Endothelial cell of umbilical vein (primary cell): Measurements from ENCODE around the gene SDHB. TPM values are rescaled to one million over a fixed set of nuclear protein-coding genes. Genes with fewer than 3 reads are reported as not detected.

Experiments used
- BruUV-seq: library from RNA; stranded (reverse); fragments of 400-500 nt; replicated peaks from 2 replicates; lab custom pipeline; 2021; lab: Mats Ljungman, UMichigan
- CTCF ChIA-PET: fragments of 300-600, 350-600 bp; sonication (Branson Sonifier 250); formaldehyde crosslinking; loops from one replicate; lab custom pipeline; 2021; ENCODE audit warnings: antibody characterized with exemption, inconsistent platforms; lab: Charles Lee
- POLR2A ChIA-PET: fragments of 300-600, 350-600 bp; sonication (Branson Sonifier 250); formaldehyde crosslinking; loops from one replicate; lab custom pipeline; 2021; ENCODE audit warnings: antibody characterized with exemption, inconsistent platforms; lab: Charles Lee
- DNase-seq: peaks from one replicate; pipeline ENCODE4 v3.0.0-alpha.2; 2011; ENCODE audit warnings: low read depth, low spot score
- FAIRE-seq: peaks from 2 replicates; lab custom pipeline; 2011; peaks lifted over from hg19 to GRCh38; lab: Jason Lieb, UNC
- H2AFZ ChIP-seq: 2 replicates; pipeline ENCODE4 v1.6.0; 2012; ENCODE audit warnings: low read depth, low read length, control low read depth, inconsistent platforms
- H3K27ac ChIP-seq: 2 replicates; pipeline ENCODE4 v1.5.1; 2011; ENCODE audit warnings: low read depth, mild to moderate bottlenecking, control low read depth, low read length, moderate library complexity; ENCODE audit not compliant: insufficient read depth
- H3K27me3 ChIP-seq, 2 experiments: 2 replicates each; pipeline versions ENCODE4 v1.6.0 to v1.6.1; 2011; ENCODE audit warnings: low read length in 2 of 2, mixed read lengths in 1 of 2; ENCODE audit not compliant: control insufficient read depth in 2 of 2, insufficient read depth in 2 of 2
- H3K36me3 ChIP-seq, 2 experiments: 2 replicates in 1 of 2; 3 replicates in 1 of 2; pipeline ENCODE4 v1.5.1; 2011; ENCODE audit warnings: low read length in 2 of 2, mild to moderate bottlenecking in 1 of 2, moderate library complexity in 1 of 2; ENCODE audit not compliant: control insufficient read depth in 2 of 2, insufficient read depth in 2 of 2; ENCODE audit errors: extremely low read depth in 1 of 2
- H3K4me1 ChIP-seq: 3 replicates; pipeline ENCODE4 v1.5.1; 2011; ENCODE audit warnings: mild to moderate bottlenecking, low read length; ENCODE audit not compliant: control insufficient read depth, insufficient read depth; ENCODE audit errors: extremely low read depth
- H3K4me2 ChIP-seq: 2 replicates; pipeline ENCODE4 v1.6.1; 2011; ENCODE audit warnings: low read length, control low read depth, mixed read lengths; ENCODE audit not compliant: insufficient read depth
- H3K4me3 ChIP-seq, 3 experiments: fragments of 200-600 bp in 1 of 3; sonication (generic), shearing (Covaris generic) in 1 of 3; replicated peaks in 1 of 3; 2 replicates each; pipeline ENCODE4 v1.5.1; 2011 to 2016; ENCODE audit warnings: control low read depth in 3 of 3, low read length in 3 of 3, mild to moderate bottlenecking in 2 of 3, inconsistent platforms in 1 of 3, low read depth in 1 of 3, moderate library complexity in 1 of 3; ENCODE audit not compliant: insufficient read depth in 1 of 3
- H3K79me2 ChIP-seq: 2 replicates; pipeline ENCODE4 v1.6.0; 2012; ENCODE audit warnings: low read length, inconsistent platforms; ENCODE audit not compliant: control insufficient read depth, insufficient read depth
- H3K9ac ChIP-seq: replicated peaks from 2 replicates; pipeline ENCODE3; 2011; ENCODE audit warnings: low read length, control low read depth; ENCODE audit not compliant: insufficient read depth; ENCODE audit errors: extremely low read depth
- H3K9me1 ChIP-seq: replicated peaks from 3 replicates; pipeline ENCODE4 v1.6.0; 2011; ENCODE audit warnings: mild to moderate bottlenecking, low read length; ENCODE audit not compliant: control insufficient read depth, insufficient read depth; ENCODE audit errors: extremely low read depth
- H3K9me3 ChIP-seq: replicated peaks from 2 replicates; pipeline ENCODE4 v1.5.1; 2012; ENCODE audit warnings: low read length, inconsistent platforms; ENCODE audit not compliant: control insufficient read depth, insufficient read depth
- H4K20me1 ChIP-seq: replicated peaks from 2 replicates; pipeline ENCODE3; 2011; ENCODE audit warnings: mild to moderate bottlenecking, low read length; ENCODE audit not compliant: control insufficient read depth, insufficient read depth; ENCODE audit errors: extremely low read depth
- EZH2 ChIP-seq: IDR thresholded peaks from 2 replicates; pipeline ENCODE4 v1.6.1; 2012; ENCODE audit warnings: borderline replicate concordance, low read depth, mild to moderate bottlenecking, moderate library complexity, low read length, inconsistent platforms; ENCODE audit not compliant: severe bottlenecking
- FOS ChIP-seq: IDR thresholded peaks from 2 replicates; pipeline ENCODE4 v1.6.1; 2011; ENCODE audit warnings: mild to moderate bottlenecking, low read length, moderate library complexity, borderline replicate concordance; ENCODE audit not compliant: insufficient read depth
- GATA2 ChIP-seq: IDR thresholded peaks from 2 replicates; pipeline ENCODE4 v1.7.0; 2011; ENCODE audit warnings: low read depth, mild to moderate bottlenecking, moderate library complexity, mixed read lengths, low read length; ENCODE audit not compliant: insufficient read length, insufficient read depth
- JUN ChIP-seq: IDR thresholded peaks from 2 replicates; pipeline ENCODE4 v1.6.1; 2011; ENCODE audit warnings: borderline replicate concordance, low read depth; ENCODE audit not compliant: insufficient read length, insufficient read depth
- MAX ChIP-seq: IDR thresholded peaks from 2 replicates; pipeline ENCODE4 v1.6.1; 2011; ENCODE audit not compliant: insufficient read depth, insufficient read length
- MYC ChIP-seq: IDR thresholded peaks from one replicate; pipeline ENCODE4 v1.6.1; 2011; ENCODE audit warnings: mild to moderate bottlenecking, low read depth, low read length
- POLR2A ChIP-seq: IDR thresholded peaks from 2 replicates; pipeline ENCODE4 v1.6.1; 2012; ENCODE audit warnings: low read depth, mild to moderate bottlenecking, control low read depth, low read length
- POLR2AphosphoS5 ChIP-seq: IDR thresholded peaks from 2 replicates; pipeline ENCODE4 v1.6.1; 2012; ENCODE audit warnings: low read depth, mild to moderate bottlenecking, control low read depth, low read length, moderate library complexity; ENCODE audit not compliant: insufficient read depth
- dilution Hi-C: fragments of 300-500 bp; cut with MboI; formaldehyde crosslinking; loops from one replicate; pipeline ENCODE4 v1.15.0; 2019; ENCODE audit warnings: low sequenced_read_pairs; ENCODE audit not compliant: extremely low pct_ligation_motif_present
- intact Hi-C: fragments of 100-400 bp; cut with micrococcal nuclease; formaldehyde crosslinking; loops from one replicate; pipeline ENCODE4 v1.10.0; 2022
- polyA plus RNA-seq, 4 experiments: library from polyadenylated mRNA; depleted of rRNA in 3 of 4; stranded (reverse) in 3 of 4; unstranded in 1 of 4; fragments of >200 nt; gene quantifications; 2 replicates each; pipeline versions ENCODE4 v1.2.1 to v1.2.3, GENCODE V29; 2011 to 2012; ENCODE audit warnings: missing spikeins in 1 of 4
- total RNA-seq: library from RNA; stranded (reverse); gene quantifications from 2 replicates; pipeline ENCODE4 v1.2.3, GENCODE V29; 2021
- TF ChIP-seq, protein P1 (sequence below), 2 donors: IDR thresholded peaks; 1 replicate in 1 of 2; 2 replicates in 1 of 2; pipeline ENCODE4 v1.5.1; 2011; ENCODE audit warnings: low read length in 2 of 2, mild to moderate bottlenecking in 2 of 2, moderate library complexity in 2 of 2, control low read depth in 1 of 2, inconsistent platforms in 1 of 2, low read depth in 1 of 2; ENCODE audit not compliant: insufficient read depth in 1 of 2; ENCODE audit errors: extremely low read depth in 1 of 2

Gene SDHB
- total and polyA plus RNA-seq, 2 donors (not counting 3 experiments of a cell fraction or from before 2014, with no cell fraction given) = 96.2 to 98.1 TPM

- intact Hi-C loops = no loop called here
- BruUV-seq = no TSS peak
- CTCF ChIA-PET = no interaction called here
Observed at GRCh38 chr1:17067069-17067426, 13.2 kb upstream of the SDHB start.

More at GRCh38 chr1:17067069-17067426, 13.2 kb upstream of the SDHB start:
- no peak overlapping the region for H3K27ac ChIP-seq
- H3K4me1 ChIP-seq = peaks cover 5% of the 10 kb centered on the region
- H3K27me3 ChIP-seq = no peaks in the 10 kb centered on the region
- DNase-seq = no peak
- no peak overlapping the region for H3K4me2 ChIP-seq
- no peaks in the 10 kb centered on the region for H4K20me1 ChIP-seq
- TF ChIP-seq FOS = no peak
- TF ChIP-seq EZH2 = no peak
- no peak for TF ChIP-seq POLR2A
- TF ChIP-seq MYC = no peak
- no peak for TF ChIP-seq GATA2
- TF ChIP-seq, protein P1, sequence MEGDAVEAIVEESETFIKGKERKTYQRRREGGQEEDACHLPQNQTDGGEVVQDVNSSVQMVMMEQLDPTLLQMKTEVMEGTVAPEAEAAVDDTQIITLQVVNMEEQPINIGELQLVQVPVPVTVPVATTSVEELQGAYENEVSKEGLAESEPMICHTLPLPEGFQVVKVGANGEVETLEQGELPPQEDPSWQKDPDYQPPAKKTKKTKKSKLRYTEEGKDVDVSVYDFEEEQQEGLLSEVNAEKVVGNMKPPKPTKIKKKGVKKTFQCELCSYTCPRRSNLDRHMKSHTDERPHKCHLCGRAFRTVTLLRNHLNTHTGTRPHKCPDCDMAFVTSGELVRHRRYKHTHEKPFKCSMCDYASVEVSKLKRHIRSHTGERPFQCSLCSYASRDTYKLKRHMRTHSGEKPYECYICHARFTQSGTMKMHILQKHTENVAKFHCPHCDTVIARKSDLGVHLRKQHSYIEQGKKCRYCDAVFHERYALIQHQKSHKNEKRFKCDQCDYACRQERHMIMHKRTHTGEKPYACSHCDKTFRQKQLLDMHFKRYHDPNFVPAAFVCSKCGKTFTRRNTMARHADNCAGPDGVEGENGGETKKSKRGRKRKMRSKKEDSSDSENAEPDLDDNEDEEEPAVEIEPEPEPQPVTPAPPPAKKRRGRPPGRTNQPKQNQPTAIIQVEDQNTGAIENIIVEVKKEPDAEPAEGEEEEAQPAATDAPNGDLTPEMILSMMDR (IDR thresholded peaks at IDR 0.05; ENCODE audit: extremely low read depth in 1 of 2, insufficient read depth in 1 of 2, low read depth in 1 of 2, low read length in 2 of 2) = no peak
- TF ChIP-seq MAX = no peak
- no peak for TF ChIP-seq POLR2AphosphoS5
- no peak for TF ChIP-seq JUN
- H3K9me3 ChIP-seq = no peaks in the 10 kb centered on the region
- no peak overlapping the region for H2AFZ ChIP-seq
- H3K9ac ChIP-seq = no peak overlapping the region
- H3K79me2 ChIP-seq = no peaks in the 10 kb centered on the region
- no peaks in the 10 kb centered on the region for H3K36me3 ChIP-seq
- H3K9me1 ChIP-seq = no peaks in the 10 kb centered on the region
- FAIRE-seq = no peak
- dilution Hi-C loops = no loop called here
- POLR2A ChIA-PET = no interaction called here
- no peak overlapping the region for H3K4me3 ChIP-seq
